Aorta (tissue), 5 donors: Measurements from ENCODE around the gene RGS7. TPM values are rescaled to one million over a fixed set of nuclear protein-coding genes. Genes with fewer than 3 reads are reported as not detected.
"Not testable (repeated sequence)": the region's sequence is repeated elsewhere in the genome, so short reads cannot be mapped to it uniquely, and the experiment has no call there.

ENCODE experiments used
- ATAC-seq: fragments of 200-7000 bp; cut with Tn5 transposase; one replicate; pipeline ENCODE4 v1.9.1; 2022; ENCODE audit warnings: moderate library complexity; ENCODE audit not compliant: low FRiP score
- DNase-seq, 2 donors: peaks; one replicate each; pipeline ENCODE4 v3.0.0-alpha.2; 2020
- H3K27ac ChIP-seq, 2 donors: one replicate each; pipeline ENCODE4 v1.5.1; 2013; ENCODE audit warnings: low read length in 2 of 2, mild to moderate bottlenecking in 2 of 2, moderate library complexity in 2 of 2, control low read depth in 1 of 2, inconsistent platforms in 1 of 2, low read depth in 1 of 2
- H3K27me3 ChIP-seq, 2 donors: one replicate each; pipeline ENCODE4 v1.6.1; 2013; ENCODE audit warnings: control low read depth in 1 of 2, low read length in 1 of 2, mild to moderate bottlenecking in 1 of 2, moderate library complexity in 1 of 2; ENCODE audit not compliant: insufficient read depth in 2 of 2, control insufficient read depth in 1 of 2
- H3K36me3 ChIP-seq, 2 donors: one replicate each; pipeline ENCODE4 v1.6.1; 2013; ENCODE audit warnings: control low read depth in 1 of 2, low read length in 1 of 2, mild to moderate bottlenecking in 1 of 2; ENCODE audit not compliant: insufficient read depth in 2 of 2, control insufficient read depth in 1 of 2
- H3K4me1 ChIP-seq, 2 donors: one replicate each; pipeline ENCODE4 v1.6.1; 2013; ENCODE audit warnings: low read length in 2 of 2, control low read depth in 1 of 2, mild to moderate bottlenecking in 1 of 2, moderate library complexity in 1 of 2; ENCODE audit not compliant: insufficient read depth in 2 of 2, control insufficient read depth in 1 of 2
- H3K4me3 ChIP-seq, 2 donors: one replicate each; pipeline ENCODE4 v1.5.1; 2013; ENCODE audit warnings: low read length in 2 of 2, control low read depth in 1 of 2, mild to moderate bottlenecking in 1 of 2
- H3K9me3 ChIP-seq: one replicate; pipeline ENCODE4 v1.6.1; 2013; ENCODE audit warnings: mild to moderate bottlenecking, low read length; ENCODE audit not compliant: control insufficient read depth
- WGBS, 2 donors: extraction: QIAGEN DNeasy Blood & Tissue Kit; methylation state at CpG; one replicate each; pipeline ENCODE4 v1.1.7; 2013; 5-methylcytosine and 5-hydroxymethylcytosine counted together
- intact Hi-C, 2 donors: fragments of 100-400 bp; cut with DNase I; formaldehyde crosslinking; loops; one replicate each; pipeline versions ENCODE4 v1.14.2 to v1.15.0; 2022
- microRNA-seq, 2 donors: library from miRNA; unstranded; fragments of <30 nt; microRNA quantifications; one replicate each; pipeline ENCODE4 v1.2.0, GENCODE V29; 2020
- polyA plus RNA-seq, 2 donors: library from polyadenylated mRNA; stranded (reverse); fragments of 200-250 nt; gene quantifications; one replicate each; pipeline ENCODE4 v1.2.3, GENCODE V29; 2013
- total RNA-seq, 2 donors: library from RNA; stranded (reverse); fragmentation: NEBNext Ultra II Directional; extraction: Animal tissue kit (Norgen Biotek cat#: 25700); gene quantifications; one replicate each; pipeline ENCODE4 v1.2.1, GENCODE V29; 2021
- donor health status: healthy with polysubstance abuse.
- donor health status: Bipolar disorder and iron deficiency.
- donor health status: DM: no; HTN: no; CAD: no.
- donor health status: DM: no; HTN: no; CAD: no.
- donor health status: DM: yes; HTN: yes; CAD: no.

Gene RGS7
- total and polyA plus RNA-seq, 4 donors = not detected

- ATAC-seq (no peak), DNase-seq (no peak)
- Histone ChIP-seq H3K9me3 (no peaks in the 10 kb centered on the region), H3K36me3 (no peaks in the 10 kb centered on the region), H3K27ac (no peak overlapping the region), H3K27me3 (no peaks in the 10 kb centered on the region), H3K4me1 (no peaks in the 10 kb centered on the region), H3K4me3 (no peak overlapping the region)
- intact Hi-C loops = no loop called here
- 57 to 59% methylated on average over 4 of the region's 4 CpGs for WGBS, 2 donors
Measured at GRCh38 chr1:240737298-240737697, 619.7 kb downstream of the RGS7 start.

DNA sequence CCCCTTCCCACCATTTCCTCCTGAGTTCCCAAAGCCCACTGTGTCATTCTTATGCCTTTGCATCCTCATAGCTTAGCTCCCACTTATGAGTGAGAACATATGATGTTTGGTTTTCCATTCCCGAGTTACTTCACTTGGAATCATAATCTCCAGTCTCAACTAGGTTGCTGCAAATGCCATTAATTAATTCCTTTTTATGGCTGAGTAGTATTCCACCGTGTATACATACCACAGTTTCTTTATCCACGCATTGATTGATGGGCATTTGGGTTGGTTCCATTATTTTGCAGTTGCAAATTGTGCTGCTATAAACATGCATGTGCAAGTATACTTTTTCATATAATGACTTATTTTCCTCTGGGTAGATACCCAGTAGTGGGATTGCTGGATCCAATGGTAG, 622.3 kb downstream of the RGS7 start:
- 73 to 81% methylated on average over 3 of the region's 3 CpGs for WGBS, 2 donors
- H3K9me3 ChIP-seq, intact Hi-C loops, DNase-seq, H3K27ac ChIP-seq, H3K4me3 ChIP-seq, H3K4me1 ChIP-seq, ATAC-seq, H3K27me3 ChIP-seq, H3K36me3 ChIP-seq: not testable (repeated sequence)

DNA sequence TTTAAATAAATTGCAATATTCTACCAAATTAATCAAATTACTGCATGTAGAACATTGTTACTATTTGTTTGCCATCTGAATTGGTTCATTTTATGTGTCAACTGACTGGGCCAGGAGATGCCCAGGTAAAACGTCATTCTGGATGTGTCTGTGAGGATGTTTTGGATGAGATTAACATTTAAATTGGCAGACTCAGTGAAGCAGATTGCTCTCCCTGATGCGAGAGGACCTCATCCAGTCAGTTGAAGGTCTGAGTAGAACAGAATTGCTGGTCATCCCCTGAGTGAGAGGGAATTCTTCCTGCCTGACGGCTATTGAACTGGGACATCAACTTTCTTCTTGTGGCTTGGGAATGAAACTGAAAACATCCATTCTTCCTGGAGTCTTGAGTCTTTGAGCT, 623.0 kb downstream of the RGS7 start:
- no peaks in the 10 kb centered on the region for H3K4me1 ChIP-seq
- no peak overlapping the region for H3K27ac ChIP-seq
- no peaks in the 10 kb centered on the region for H3K36me3 ChIP-seq
- H3K27me3 ChIP-seq = no peaks in the 10 kb centered on the region
- DNase-seq (no peak), ATAC-seq (no peak)
- intact Hi-C loops = no loop called here
- WGBS, 2 donors = 77 to 80% methylated on average over 3 of the region's 3 CpGs
- no peak overlapping the region for H3K4me3 ChIP-seq
- H3K9me3 ChIP-seq = no peaks in the 10 kb centered on the region

- no peak for ATAC-seq
- 8 to 13% methylated on average over 5 of the region's 5 CpGs for WGBS, 2 donors
- Histone ChIP-seq H3K27me3 (no peaks in the 10 kb centered on the region), H3K9me3 (no peaks in the 10 kb centered on the region), H3K27ac (no peak overlapping the region), H3K4me3 (no peak overlapping the region), H3K36me3 (no peaks in the 10 kb centered on the region), H3K4me1 (no peaks in the 10 kb centered on the region)
- intact Hi-C loops = no loop called here
- DNase-seq = no peak
Measured at GRCh38 chr1:240732390-240732789, 624.6 kb downstream of the RGS7 start.

Small RNA genes within 50 kb of the gene (microRNA-seq; reads per million reads assigned to microRNA genes)
- gene MIR3123 = 0 reads per million in 2 donors

Other genes with a start within 250 kb of the RGS7 start
- 10 to 100 TPM; 30.3 to 32.3 TPM for gene FH, start 162.6 kb upstream of the RGS7 start, total RNA-seq
- 10 to 100 TPM; 27.9 to 28.4 TPM for gene FH, start 162.6 kb upstream of the RGS7 start, polyA plus RNA-seq
- gene KMO, start 175.2 kb upstream of the RGS7 start, total RNA-seq = 1 to 10 TPM; 2.1 to 2.5 TPM
- gene KMO, start 175.2 kb upstream of the RGS7 start, polyA plus RNA-seq = 1 to 10 TPM; 1.3 to 4.8 TPM